Testis (tissue), 3 donors: ENCODE measurements around the gene TGIF2. TPM values are rescaled to one million over a fixed set of nuclear protein-coding genes. Genes with fewer than 3 reads are reported as not detected.

Experiments
- DNase-seq: peaks from one replicate; pipeline ENCODE4 v3.0.0-alpha.2; 2019
- H3K27ac ChIP-seq, 2 donors: fragments of 200-600 bp; sonication (generic); one replicate each; pipeline ENCODE4 v1.5.1; 2019
- H3K27me3 ChIP-seq: fragments of 200-600 bp; sonication (generic); one replicate; pipeline ENCODE4 v1.5.1; 2019
- H3K36me3 ChIP-seq: fragments of 200-600 bp; sonication (generic); one replicate; pipeline ENCODE4 v1.5.1; 2017; ENCODE audit warnings: low read depth; ENCODE audit errors: missing control alignments
- H3K4me1 ChIP-seq: fragments of 200-600 bp; sonication (generic); one replicate; pipeline ENCODE4 v1.5.1; 2019
- H3K4me3 ChIP-seq, 2 donors: fragments of 200-600 bp; sonication (generic); one replicate each; pipeline ENCODE4 v1.5.1; 2017 to 2019
- H3K9me3 ChIP-seq: fragments of 200-600 bp; sonication (generic); one replicate; pipeline ENCODE4 v1.5.1; 2017
- CTCF ChIP-seq, 3 experiments: fragments of 450-650 bp in 2 of 3; fragments of 200-600 bp in 1 of 3; sonication (generic) in 1 of 3; IDR thresholded peaks; one replicate each; pipeline ENCODE4 v1.5.1; 2016 to 2019; ENCODE audit warnings: antibody characterized with exemption in 3 of 3, mild to moderate bottlenecking in 2 of 3, moderate library complexity in 1 of 3
- POLR2A ChIP-seq: fragments of 450-650 bp; IDR thresholded peaks from one replicate; pipeline ENCODE4 v1.6.1; 2017; ENCODE audit warnings: antibody characterized with exemption, mild to moderate bottlenecking, moderate library complexity
- WGBS, 2 donors: methylation state at CpG; one replicate each; pipeline ENCODE4 v1.1.5; 2018; 5-methylcytosine and 5-hydroxymethylcytosine counted together
- intact Hi-C: fragments of 100-400 bp; cut with DNase I; formaldehyde crosslinking; loops from one replicate; pipeline ENCODE4 v1.15.1; 2023; ENCODE audit warnings: low total_unique reads
- polyA plus RNA-seq: library from polyadenylated mRNA; stranded (reverse); fragments of 350-450 nt; fragmentation: Illumina TruSeq; extraction: RNeasy Lipid Tissue Mini Kit (QIAGEN cat#74804); gene quantifications from one replicate; pipeline ENCODE4 v1.2.3, GENCODE V29; 2014; ENCODE audit warnings: low read depth, low replicate concordance; ENCODE audit not compliant: insufficient read depth
- total RNA-seq, 2 donors: library from RNA; depleted of rRNA; stranded (reverse); fragments of >200 nt; gene quantifications; one replicate each; pipeline ENCODE4 v1.2.3, GENCODE V29; 2016

The TGIF2 gene
- total and polyA plus RNA-seq, 3 donors from 2014 or later: 24.0 to 37.2 (median 34.3) TPM

- H3K27me3 ChIP-seq: no peaks in the 10 kb centered on the region
- no peak for TF ChIP-seq POLR2A
- intact Hi-C loops: loop anchor here (5.0 to 10.0 kb wide), 2 partner anchors 62 to 80 kb away; partner anchors contain the start of gene RAB5IF
- H3K4me3 ChIP-seq: peak overlapping the region; percentile 90 to 99
- no peak for DNase-seq
- peaks cover 56% of the 10 kb centered on the region for H3K4me1 ChIP-seq
- H3K9me3 ChIP-seq: no peaks in the 10 kb centered on the region
- H3K36me3 ChIP-seq: no peaks in the 10 kb centered on the region
- peak overlapping the region; percentile 99 for H3K27ac ChIP-seq
- 56 to 62% methylated on average over 8 to 10 of the region's 10 CpGs for WGBS, 2 donors
These were observed 30.7 kb upstream of the TGIF2 start for GRCh38 chr20:36542516-36543183.

- Histone ChIP-seq H3K36me3 (no peaks in the 10 kb centered on the region), H3K4me1 (peaks cover 50% of the 10 kb centered on the region), H3K4me3 (peak overlapping the region; percentile 90 to 99), H3K9me3 (no peaks in the 10 kb centered on the region), H3K27me3 (no peaks in the 10 kb centered on the region), H3K27ac (peak overlapping the region; percentile 99)
- TF ChIP-seq POLR2A (no peak), CTCF (IDR thresholded peaks at IDR 0.05) (no peak)
- intact Hi-C loops: loop anchor here (5.0 to 10.0 kb wide), 2 partner anchors 61 to 81 kb away; partner anchors contain the start of gene RAB5IF
- WGBS, 2 donors: 43 to 46% methylated on average over 14 of the region's 14 CpGs
- peak; percentile 89 for DNase-seq
These were observed 29.9 kb upstream of the TGIF2 start for GRCh38 chr20:36543184-36544133.

GRCh38 chr20:36544134-36545018 lies 29.0 kb upstream of the TGIF2 start:
- Histone ChIP-seq H3K27me3 (no peaks in the 10 kb centered on the region), H3K4me1 (peaks cover 46% of the 10 kb centered on the region), H3K9me3 (no peaks in the 10 kb centered on the region), H3K27ac (peak overlapping the region; percentile 99), H3K36me3 (no peaks in the 10 kb centered on the region), H3K4me3 (peak overlapping the region in 1 of 2 donors; percentile 99)
- DNase-seq: no peak
- 54 to 63% methylated on average over 12 to 15 of the region's 15 CpGs for WGBS, 2 donors
- no peak for TF ChIP-seq POLR2A
- no peak for TF ChIP-seq CTCF (IDR thresholded peaks at IDR 0.05)
- intact Hi-C loops: loop anchor here (5.0 to 10.0 kb wide), 2 partner anchors 60 to 82 kb away; partner anchors contain the start of gene RAB5IF

- no peak for TF ChIP-seq POLR2A
- Histone ChIP-seq H3K9me3 (no peaks in the 10 kb centered on the region), H3K4me1 (peaks cover 41% of the 10 kb centered on the region), H3K4me3 (no peak overlapping the region), H3K27me3 (no peaks in the 10 kb centered on the region), H3K27ac (peak overlapping the region in 1 of 2 donors; percentile 99), H3K36me3 (no peaks in the 10 kb centered on the region)
- DNase-seq: no peak
- WGBS, 2 donors: 55 to 75% methylated on average over 9 to 14 of the region's 14 CpGs
- intact Hi-C loops: loop anchor here (10.0 kb wide), 1 partner anchor 59 kb away; the partner anchor contains the start of gene RAB5IF
These were observed 27.2 kb upstream of the TGIF2 start for GRCh38 chr20:36546111-36546736.
